ENCODE results near the gene NOXA1. TPM values are rescaled to one million over a fixed set of nuclear protein-coding genes. Genes with fewer than 3 reads are reported as not detected.

NOXA1 gene
- total RNA-seq = 0.95 and 2.3 TPM in 2 replicates

GRCh38 chr9:137422604-137423513 lies at the start of gene NOXA1, which contains the start of gene EXD3:
NOXA1 (plus strand) TSS chr9:137423393; CDS start chr9:137423530, 137 bp downstream.
EXD3 (minus strand) TSS chr9:137423162; CDS start chr9:137395357, 27,805 bp downstream.

GRCh38 chr9:137441289-137441934 lies 18.2 kb downstream of the NOXA1 start, which contains the start of gene ENTPD8:
ENTPD8 (minus strand) TSS chr9:137441357; CDS start chr9:137438285, 3,072 bp downstream.

GRCh38 chr9:137459152-137459600 lies 36.0 kb downstream of the NOXA1 start, which contains the start of gene NSMF:
NSMF (minus strand) TSS chr9:137459334; CDS start chr9:137459102, 232 bp downstream.

Other genes with a start within 250 kb of the NOXA1 start
- gene ANAPC2, start 234.8 kb upstream of the NOXA1 start, total RNA-seq = 19.9 and 20.9 TPM in 2 replicates
- gene SSNA1, start 234.7 kb upstream of the NOXA1 start, total RNA-seq = 81.8 and 83.4 TPM in 2 replicates
- 2.3 and 3.4 TPM in 2 replicates for gene TPRN, start 222.7 kb upstream of the NOXA1 start, total RNA-seq
- 21.4 and 23.5 TPM in 2 replicates for gene TMEM203, start 217.7 kb upstream of the NOXA1 start, total RNA-seq
- gene NDOR1, start 217.7 kb upstream of the NOXA1 start, total RNA-seq = 2.1 and 2.2 TPM in 2 replicates
- 0.09 and 0.11 TPM in 2 replicates for gene RNF208, start 201.2 kb upstream of the NOXA1 start, total RNA-seq
- gene CYSRT1, start 198.2 kb upstream of the NOXA1 start, total RNA-seq = 0.22 and 0.26 TPM in 2 replicates
- gene RNF224, start 195.9 kb upstream of the NOXA1 start, total RNA-seq = not detected in 2 replicates
- not detected in 2 replicates for gene SLC34A3, start 192.5 kb upstream of the NOXA1 start, total RNA-seq
- gene TUBB4B, start 182.1 kb upstream of the NOXA1 start, total RNA-seq = 76.1 and 80.8 TPM in 2 replicates
- 0.54 TPM in 1 of 2 replicates, not detected in the other for gene STPG3, start 172.1 kb upstream of the NOXA1 start, total RNA-seq
- 51.5 and 52.8 TPM in 2 replicates for gene NELFB, start 168.1 kb upstream of the NOXA1 start, total RNA-seq
- 24.7 and 25.0 TPM in 2 replicates for gene TOR4A, start 145.7 kb upstream of the NOXA1 start, total RNA-seq
- 23.0 and 41.4 TPM in 2 replicates for gene NRARP, start 121.1 kb upstream of the NOXA1 start, total RNA-seq
- gene EXD3, start 231 bp upstream of the NOXA1 start, total RNA-seq = 13.8 and 14.6 TPM in 2 replicates
- gene ENTPD8, start 18.0 kb downstream of the NOXA1 start, total RNA-seq = 0.17 and 0.33 TPM in 2 replicates
- 13.0 and 16.5 TPM in 2 replicates for gene NSMF, start 35.9 kb downstream of the NOXA1 start, total RNA-seq
- 0.34 and 0.65 TPM in 2 replicates for gene PNPLA7, start 127.0 kb downstream of the NOXA1 start, total RNA-seq
- 35.9 and 45.6 TPM in 2 replicates for gene MRPL41, start 128.5 kb downstream of the NOXA1 start, total RNA-seq
- gene DPH7, start 155.5 kb downstream of the NOXA1 start, total RNA-seq = 13.5 and 17.0 TPM in 2 replicates
- 10.0 and 11.8 TPM in 2 replicates for gene ZMYND19, start 167.1 kb downstream of the NOXA1 start, total RNA-seq
- gene ARRDC1, start 182.3 kb downstream of the NOXA1 start, total RNA-seq = 23.4 and 26.7 TPM in 2 replicates
- gene EHMT1, start 195.6 kb downstream of the NOXA1 start, total RNA-seq = 38.0 and 43.2 TPM in 2 replicates